Kidney capillary endothelial cell (primary cell): ENCODE results near the gene SLC2A4.

ENCODE experiments used
- DNase-seq: peaks from one replicate; pipeline ENCODE4 v3.0.0-alpha.2; 2018; ENCODE audit warnings: low spot score

SLC2A4 gene

DNA sequence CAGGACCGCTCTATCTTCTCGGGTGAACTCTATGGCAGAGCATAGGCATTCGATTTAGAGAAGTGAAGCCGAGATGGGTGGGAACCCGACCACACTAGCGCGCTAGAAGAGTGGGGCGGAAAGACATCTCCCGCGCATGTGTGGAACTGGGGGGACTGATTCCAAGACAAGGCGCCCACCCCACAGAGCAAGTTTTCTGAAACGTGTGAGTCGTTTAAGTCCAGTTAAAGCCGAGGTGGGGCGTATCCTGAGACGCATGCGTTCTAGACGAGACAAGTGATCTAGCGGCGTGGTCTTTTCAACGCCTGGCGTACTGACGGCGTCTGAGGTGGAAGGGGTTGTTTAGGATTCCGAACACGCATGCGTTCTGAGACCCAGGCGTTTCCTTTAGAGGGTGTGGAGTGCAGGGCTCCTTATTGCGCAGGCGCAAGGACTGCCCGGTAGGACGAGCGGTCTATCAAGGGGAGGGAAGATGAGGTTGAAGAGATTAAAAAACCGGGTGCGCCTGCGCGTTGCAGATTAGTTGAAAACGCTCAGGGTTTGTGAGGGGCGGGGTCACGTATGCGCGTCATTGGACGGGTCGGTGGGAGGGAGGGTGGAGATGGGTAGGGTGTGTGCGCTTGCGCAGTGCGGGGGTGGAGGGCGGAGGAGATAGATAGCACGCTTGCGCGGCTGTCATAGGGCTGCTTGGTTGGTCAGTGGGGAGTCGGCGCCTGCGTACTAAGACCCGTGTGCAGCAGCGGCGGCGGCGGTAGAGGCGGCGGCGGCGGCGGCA is 25.6 kb downstream of the SLC2A4 start, which contains the start of gene EIF5A:
EIF5A (plus strand) TSS at position 718 of the 775 bp plus-strand sequence. CDS start 2,008 bp downstream, outside the sequence.
- DNase-seq, result peak; percentile 100

DNA sequence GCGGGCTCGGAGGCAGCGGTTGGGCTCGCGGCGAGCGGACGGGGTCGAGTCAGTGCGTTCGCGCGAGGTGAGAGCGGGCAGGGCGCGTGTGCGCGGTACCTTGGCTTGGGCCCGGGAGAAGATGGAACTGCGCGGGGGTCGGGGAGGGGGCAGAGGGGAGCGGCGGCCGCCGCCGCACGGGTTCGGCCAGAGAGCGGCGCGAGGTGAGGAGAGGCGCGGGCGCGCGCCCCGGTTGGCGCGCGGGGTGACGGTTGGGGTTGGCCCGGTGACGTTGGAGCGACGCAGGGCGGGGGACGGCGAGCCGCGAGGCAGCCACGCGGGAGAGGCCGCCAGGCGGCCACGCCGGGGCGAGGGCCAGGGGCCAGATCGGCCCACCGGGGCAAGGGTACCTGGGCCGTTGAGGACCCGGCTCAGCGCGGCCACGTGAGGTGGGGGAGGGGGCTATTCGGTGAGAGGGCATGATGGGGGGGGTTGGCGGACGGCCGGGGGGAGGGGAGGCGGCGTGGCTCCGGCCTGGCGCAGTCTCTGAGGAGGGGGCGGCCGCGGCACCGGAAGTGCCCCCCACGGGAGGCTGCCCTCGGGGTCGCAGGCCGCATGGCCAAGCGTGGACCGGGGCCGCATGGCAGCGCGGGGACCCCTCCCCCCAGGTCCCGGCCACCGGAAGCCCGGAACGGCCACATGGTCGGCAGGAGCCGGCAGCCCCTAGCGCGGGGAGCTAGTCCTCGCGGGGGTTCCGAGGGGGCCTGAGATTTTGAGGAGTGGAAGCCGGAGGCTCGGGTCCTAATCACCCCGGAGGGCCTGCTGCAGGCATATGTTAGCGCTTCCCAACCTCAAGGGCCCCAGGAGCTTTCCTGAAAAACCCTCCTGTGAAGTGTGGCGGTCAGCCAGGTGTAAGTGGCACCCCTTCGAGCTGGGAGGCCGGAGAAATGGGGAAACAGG is 26.4 kb downstream of the SLC2A4 start:
- DNase-seq, result no peak

GRCh38 chr17:7308625-7309433 is 27.3 kb downstream of the SLC2A4 start:
- peak; percentile 62 for DNase-seq

DNA sequence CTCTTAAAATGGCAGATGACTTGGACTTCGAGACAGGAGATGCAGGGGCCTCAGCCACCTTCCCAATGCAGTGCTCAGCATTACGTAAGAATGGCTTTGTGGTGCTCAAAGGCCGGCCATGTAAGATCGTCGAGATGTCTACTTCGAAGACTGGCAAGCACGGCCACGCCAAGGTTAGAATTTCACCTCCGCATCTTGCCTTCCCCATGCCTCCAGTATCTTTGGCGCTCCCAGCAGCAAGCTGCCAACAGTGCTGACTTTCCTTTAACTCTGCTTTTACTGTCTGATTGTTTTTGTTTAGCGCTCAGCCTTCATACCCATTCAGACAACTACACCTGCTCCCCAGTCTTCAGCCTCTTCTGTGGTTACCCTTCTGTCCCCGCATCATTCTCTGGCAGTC is 28.1 kb downstream of the SLC2A4 start:
- DNase-seq, result no peak

GRCh38 chr17:7311110-7311705 is 29.7 kb downstream of the SLC2A4 start:
- DNase-seq, result no peak

DNA sequence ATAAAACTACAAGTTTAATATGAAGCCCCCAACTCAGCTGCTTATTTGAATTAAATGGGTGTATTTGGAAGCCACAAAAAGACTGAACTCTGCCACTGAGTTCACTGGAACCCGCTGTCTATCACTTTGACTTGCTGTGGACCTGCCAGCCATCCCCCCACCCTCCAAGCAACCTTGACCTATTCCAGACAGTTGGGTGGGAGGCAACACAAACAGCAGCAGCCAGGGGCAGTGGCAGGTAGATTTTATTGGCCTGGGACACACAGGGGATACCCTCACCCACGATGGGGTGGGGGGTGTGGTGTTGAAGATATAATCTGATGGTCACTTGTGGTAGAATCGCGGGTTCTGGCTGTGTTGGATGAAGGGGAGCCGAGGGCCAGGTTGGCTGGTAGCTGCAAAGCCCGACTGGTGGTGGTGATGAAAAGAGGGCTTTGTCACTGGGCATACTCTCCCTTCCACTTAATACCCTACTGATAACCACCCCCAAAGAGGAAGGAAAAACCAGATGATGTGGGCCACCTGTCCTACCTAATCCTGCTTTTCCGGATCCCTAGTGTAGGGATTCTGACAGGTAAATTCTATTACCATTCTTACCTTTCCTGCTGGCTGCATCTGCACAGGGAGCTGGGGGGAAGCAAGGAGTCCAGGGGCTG is 31.0 kb downstream of the SLC2A4 start:
- no peak for DNase-seq

DNA sequence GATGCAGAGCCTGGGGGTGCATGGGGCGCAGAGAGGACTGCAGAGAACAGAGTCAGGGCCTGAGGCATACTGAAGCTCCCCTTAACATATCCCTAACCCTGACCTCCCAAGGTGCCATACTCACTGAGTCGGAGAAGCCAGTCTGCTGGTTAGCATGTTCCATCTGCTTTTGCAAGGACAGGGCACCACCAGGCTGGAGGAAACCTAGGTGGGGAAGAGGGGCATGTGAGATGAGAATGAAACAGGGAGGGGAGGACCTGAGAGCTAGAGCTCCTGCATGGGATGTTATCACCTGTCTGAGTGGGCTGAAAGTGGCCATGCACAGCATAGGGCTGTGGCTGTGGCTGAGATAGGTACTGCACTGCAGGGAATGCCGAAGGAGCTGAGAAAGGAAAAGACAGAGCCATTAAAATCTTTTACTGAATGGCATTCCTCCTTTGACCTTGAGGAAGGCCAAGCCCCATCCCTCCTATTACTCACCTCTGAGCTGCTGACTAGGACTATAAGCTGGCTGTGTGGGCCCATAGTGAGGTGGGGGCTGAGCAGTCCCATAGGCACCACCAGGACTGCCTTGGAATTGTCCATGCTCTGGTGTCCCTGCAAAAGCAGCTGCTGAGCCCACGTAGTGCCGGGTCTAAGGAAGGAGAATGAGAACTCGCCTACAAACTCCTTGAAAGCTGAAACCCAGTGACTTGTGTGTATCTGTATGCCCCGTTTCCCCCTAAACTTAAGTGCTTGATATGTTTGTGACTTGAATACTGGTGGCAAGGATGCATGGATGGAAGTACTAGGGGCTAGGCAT is 31.8 kb downstream of the SLC2A4 start:
- DNase-seq, result no peak

DNA sequence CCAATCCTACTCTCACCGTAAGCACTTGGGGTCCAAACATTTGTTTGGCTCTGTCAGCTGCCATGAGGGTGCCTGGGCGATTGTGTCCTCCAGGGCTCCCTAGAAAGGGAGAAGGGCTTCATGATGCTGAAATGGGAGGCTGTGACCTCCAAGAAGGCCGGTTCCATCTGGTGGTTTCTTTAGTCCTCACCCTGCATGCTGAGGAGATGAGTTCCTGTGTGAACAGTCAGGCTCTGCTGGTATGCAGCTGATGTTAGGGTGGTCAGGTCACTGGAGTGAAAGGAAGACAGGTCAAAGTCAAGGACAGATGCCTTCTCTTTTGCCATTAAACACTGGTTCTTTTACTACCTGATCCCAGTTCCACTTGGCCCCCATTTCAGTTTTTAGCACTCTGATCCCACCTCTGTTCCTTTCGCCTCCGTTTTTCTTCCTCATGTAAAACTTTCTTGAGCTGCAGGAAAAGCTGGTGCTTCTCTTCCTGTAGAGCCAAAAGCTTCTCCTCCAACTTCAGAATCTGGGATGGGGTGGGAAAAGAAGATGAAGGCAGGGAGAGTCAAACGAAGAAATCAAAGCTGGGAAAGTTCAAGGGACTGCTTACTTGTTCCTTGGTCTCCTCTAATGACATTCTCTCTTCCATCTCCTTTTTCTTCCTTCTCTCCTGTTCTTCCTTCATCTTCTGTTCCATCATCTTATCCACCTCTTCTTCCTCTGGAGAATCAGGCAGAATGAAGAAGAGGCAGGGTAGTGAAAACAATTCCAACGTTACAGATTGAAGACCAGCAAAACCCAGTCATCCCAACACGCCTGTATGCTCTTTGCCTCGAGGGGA is 32.6 kb downstream of the SLC2A4 start:
- no peak for DNase-seq

DNA sequence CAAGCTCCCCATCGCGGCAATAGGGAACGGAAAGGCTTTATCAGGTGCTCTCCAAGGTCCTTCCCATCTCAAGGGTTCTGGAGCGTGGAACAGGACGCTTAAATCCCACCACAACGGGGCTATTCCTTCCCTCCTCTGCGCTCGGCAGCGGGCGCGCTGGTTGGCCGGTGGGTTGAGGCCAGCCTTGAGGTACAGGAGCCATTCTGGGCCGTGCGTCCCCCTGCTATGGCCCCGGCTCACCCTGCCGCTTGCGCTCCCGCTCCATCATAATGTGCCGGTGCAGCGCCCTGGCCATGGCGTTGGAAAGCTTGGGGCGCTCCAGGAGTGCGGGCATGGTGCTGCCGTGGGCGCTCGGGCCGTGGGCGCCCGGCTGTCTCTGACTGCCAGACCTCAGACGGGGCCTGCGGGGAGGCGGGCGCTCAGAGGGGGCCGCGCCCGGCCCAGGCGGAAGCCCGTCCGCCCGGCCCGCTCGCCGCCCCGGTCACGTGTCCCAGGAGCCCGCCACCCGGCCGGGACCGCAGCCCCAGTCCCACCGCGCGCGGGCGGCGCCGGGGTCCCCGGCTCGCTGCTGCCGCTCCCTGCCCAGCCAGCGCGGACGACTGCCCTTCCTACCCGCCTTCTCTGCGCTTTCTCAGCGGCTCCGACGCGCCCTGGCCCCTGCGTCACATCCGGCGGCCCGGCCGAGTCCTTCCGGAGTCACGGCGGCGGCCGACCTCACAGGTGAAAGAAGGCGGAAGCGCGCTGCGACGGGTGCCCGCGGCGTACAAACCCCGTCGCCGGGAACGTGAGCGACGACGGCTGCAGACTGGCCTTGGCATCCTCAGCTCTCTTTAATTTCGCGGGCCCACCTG is 33.4 kb downstream of the SLC2A4 start, which contains the start of gene GPS2:
GPS2 (minus strand) TSS at position 642 of the 851 bp plus-strand sequence; CDS start at position 334, 308 bp downstream.
- peak; percentile 73 for DNase-seq

DNA sequence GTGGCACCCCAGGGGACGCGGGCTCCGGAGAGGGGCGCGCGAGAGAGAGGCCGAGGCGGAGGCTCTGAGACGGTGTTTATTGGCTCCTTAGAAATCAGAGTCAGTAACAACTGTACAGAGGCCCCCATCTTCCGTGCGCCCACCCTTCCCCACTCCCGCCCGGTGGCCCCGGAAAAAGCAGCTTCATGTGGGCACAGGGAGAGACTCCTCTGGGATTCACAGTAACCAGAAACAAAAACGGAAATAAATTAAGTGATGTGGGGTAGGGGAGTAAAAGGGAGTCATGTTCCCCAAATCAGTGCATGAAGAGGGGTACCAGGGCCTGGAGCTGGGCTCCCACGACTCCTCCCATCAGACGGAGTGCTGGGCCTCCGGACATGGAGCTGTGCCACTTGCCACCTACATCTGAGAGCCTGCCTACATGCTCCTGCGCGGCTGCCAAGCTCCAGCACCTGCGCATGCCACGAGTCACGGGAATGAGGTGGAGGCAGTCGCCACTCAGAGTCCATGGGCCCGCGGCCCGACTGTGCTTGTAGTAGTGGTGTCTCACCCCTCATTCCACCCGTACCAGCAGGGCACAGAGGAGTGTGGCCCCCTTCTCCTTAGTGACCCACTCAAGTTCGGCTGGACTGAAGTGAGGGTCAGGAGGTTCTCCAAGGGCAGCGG is 34.2 kb downstream of the SLC2A4 start:
- DNase-seq, result no peak

DNA sequence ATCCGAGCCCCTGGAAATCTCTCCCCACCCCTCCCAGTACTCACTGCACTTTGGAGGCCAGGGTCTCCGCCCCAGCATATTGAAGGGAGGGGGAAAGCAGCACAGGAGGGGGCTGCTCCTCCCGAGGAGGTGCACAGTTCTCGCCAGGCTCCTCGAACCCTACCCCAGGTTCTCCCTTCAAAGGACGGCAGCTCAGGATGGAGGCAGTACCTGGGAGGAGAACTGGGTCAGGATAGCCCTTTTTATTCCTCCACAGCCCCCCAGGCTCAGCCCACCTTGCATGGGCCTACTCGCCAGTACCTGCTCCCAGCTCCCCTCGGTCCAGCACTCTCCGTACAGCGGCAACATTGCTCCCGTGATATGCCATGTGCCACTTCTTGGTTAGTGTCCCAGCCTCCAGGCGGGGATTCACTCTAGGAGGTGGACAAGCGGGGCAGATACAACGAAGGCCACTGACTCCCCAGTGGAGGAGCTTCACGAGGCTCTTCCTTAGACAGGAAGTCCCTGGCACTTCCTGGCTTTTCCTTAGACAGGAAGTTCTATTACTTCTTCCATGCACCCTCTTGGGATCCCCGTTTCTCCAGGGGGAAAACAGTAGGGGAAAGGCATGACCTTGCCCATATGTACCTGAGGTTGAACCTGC is 35.8 kb downstream of the SLC2A4 start:
- DNase-seq, result no peak

DNA sequence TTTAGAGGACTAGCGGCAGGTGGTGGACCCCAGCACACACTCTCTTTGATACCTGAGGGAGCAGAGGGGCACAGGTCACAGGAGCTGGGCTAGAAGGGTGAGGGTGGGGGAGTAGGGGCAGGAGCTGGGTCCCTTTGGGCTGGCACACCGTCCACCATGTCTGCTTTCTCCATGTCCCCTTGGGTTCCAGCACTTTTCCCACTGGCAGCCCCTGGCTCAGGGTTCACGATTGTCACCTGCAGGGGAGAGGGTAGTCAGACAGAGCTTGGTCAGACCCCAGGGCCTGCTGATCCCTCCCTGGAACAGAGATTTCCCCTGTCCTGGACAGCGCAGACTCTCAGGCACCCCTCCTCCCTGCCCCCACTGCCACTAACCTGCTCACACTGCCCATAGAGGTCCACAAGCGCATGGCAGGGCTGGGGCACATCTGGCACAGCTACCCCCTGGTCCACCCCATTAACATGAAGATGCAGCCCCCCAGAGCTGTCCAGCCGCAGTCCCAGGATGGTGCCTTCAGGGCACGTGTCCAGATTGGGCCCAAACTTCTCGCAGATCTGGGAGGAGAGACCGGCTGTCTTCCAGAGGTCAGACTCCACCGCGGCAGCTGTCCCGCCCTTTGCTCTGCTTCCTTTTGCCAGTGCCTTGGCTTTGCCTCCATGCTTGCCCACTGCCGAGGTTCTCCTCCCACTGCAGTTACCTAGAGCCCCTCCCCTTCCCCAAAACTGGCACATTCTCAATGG is 36.8 kb downstream of the SLC2A4 start:
- DNase-seq, result no peak

DNA sequence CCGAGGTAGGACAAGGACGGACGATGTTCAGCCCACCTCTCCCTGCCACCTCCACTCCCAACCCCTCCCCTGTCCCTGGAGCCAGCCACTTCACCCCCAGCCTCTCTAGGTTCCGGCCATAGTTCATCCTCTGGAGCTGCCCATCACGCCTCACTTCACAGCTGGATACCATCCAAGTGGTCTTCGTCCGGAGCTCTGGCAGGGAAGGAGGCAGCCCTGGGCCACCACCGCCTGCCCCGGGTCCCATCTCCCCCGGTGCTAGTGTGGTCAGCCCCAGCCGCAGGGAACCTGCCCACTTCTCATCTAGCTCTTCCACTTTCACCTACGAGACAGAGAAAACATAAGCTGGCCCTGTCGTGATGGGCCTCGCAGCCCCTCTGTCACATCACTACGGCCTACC is 39.9 kb downstream of the SLC2A4 start:
- DNase-seq, result no peak

- no peak for DNase-seq
Measured at GRCh38 chr17:7322520-7323194, 41.1 kb downstream of the SLC2A4 start.

GRCh38 chr17:7323731-7324437 is 42.4 kb downstream of the SLC2A4 start:
- DNase-seq, result no peak
